Measurements from ENCODE around the gene RMRP. TPM values are rescaled to one million over a fixed set of nuclear protein-coding genes. Genes with fewer than 3 reads are reported as not detected.

The RMRP gene
- total RNA-seq, 1 donor from 2014 or later = 6,301 TPM

DNA sequence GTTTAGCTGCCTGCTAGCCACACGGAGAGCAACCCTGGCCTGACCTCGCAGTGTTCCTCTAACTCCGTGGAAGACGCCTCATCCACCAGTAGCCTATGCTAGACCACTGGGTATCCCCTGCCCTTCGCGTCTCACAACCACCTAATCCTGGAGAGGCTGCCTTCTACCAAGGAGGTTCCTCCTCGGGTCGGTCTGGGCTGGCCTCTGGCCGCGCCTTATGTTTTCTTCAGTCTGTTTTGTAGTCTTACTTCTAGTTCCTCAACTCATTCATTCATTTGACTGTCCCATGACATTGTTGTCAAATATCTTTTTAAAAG is 33.5 kb upstream of the RMRP start:
- H3K4me1 Mint-ChIP-seq = peaks cover 21% of the 10 kb centered on the region
- H3K27me3 Mint-ChIP-seq = no peaks in the 10 kb centered on the region
- peak overlapping the region; percentile 81 for H3K27ac Mint-ChIP-seq
- peak overlapping the region; percentile 86 for H3K4me3 Mint-ChIP-seq
- H3K36me3 Mint-ChIP-seq (ENCODE audit: low read depth) = peaks cover 1% of the 10 kb centered on the region
- DNase-seq = no peak
- intact Hi-C loops (cut with micrococcal nuclease) = loop anchor here (2.0 kb wide), 1 partner anchor 32 kb away; the partner anchor contains the start of genes CCDC107 and RMRP
- H3K9me3 Mint-ChIP-seq = no peaks in the 10 kb centered on the region

DNA sequence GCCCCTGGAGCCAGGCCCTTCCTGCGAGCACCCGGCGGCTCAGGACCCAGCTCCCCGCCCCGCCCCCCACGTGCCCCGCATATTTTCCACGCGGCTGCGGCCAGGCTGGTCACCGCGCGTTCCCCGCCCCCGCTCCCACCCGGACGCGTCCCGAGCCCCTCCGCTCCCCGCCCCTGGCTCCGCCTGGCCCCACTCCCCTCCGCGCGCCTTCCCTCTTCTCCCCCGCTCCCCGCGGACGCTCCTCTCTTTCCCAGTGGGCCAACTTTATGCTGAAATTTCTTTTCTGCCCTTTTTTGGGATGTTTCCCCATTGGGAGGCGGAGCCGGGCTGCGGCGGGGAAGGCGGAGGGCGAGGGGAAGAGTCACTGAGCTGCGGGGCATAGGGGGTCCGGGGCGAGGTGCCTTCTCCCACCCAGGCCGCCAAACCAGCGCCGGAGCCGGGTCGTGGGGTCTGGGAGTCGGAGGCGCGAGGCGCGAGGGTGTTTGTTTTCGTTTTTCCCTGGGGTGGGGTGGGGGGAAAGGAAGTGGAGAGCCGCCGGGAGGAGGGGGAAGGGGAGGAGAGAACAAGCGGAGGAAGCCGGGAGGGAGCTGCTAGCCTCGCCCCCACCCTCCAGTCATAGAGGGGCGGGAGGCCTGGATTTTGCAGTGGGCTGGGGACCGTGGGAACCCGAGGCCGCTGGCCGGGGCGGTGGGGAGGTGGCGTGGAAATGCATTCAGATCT is 33.0 kb upstream of the RMRP start:
- DNase-seq = peak; percentile 79
- peaks cover 21% of the 10 kb centered on the region for H3K4me1 Mint-ChIP-seq
- H3K36me3 Mint-ChIP-seq (ENCODE audit: low read depth) = no peaks in the 10 kb centered on the region
- H3K27ac Mint-ChIP-seq = peak overlapping the region; percentile 81
- H3K4me3 Mint-ChIP-seq = peak overlapping the region; percentile 86
- intact Hi-C loops (cut with micrococcal nuclease) = loop anchor here (2.0 kb wide), 1 partner anchor 32 kb away; the partner anchor contains the start of genes CCDC107 and RMRP
- H3K9me3 Mint-ChIP-seq = no peaks in the 10 kb centered on the region
- no peaks in the 10 kb centered on the region for H3K27me3 Mint-ChIP-seq

- DNase-seq = no peak
- intact Hi-C loops (cut with micrococcal nuclease) = loop anchor here (2.0 kb wide), 1 partner anchor 31 kb away; the partner anchor contains the start of genes CCDC107 and RMRP
- Mint-ChIP-seq H3K4me1 (peaks cover 21% of the 10 kb centered on the region), H3K9me3 (no peaks in the 10 kb centered on the region), H3K27me3 (no peaks in the 10 kb centered on the region), H3K4me3 (peak overlapping the region; percentile 86), H3K27ac (peak overlapping the region; percentile 60), H3K36me3 (ENCODE audit: low read depth) (no peaks in the 10 kb centered on the region)
Observed at GRCh38 chr9:35690294-35690613, 32.4 kb upstream of the RMRP start.

GRCh38 chr9:35689542-35690293 is 31.9 kb upstream of the RMRP start, which contains the start of gene TPM2:
Gene TPM2 (minus strand): TSS chr9:35689925. CDS start chr9:35689817, 108 bp downstream.
- H3K4me1 Mint-ChIP-seq = peaks cover 21% of the 10 kb centered on the region
- peak within 1 kb of the TSS; percentile 86 for H3K4me3 Mint-ChIP-seq
- intact Hi-C loops (cut with micrococcal nuclease) = loop anchor here (2.0 kb wide), 2 partner anchors 31 to 43 kb away; partner anchors contain the start of genes CCDC107 and RMRP
- H3K27me3 Mint-ChIP-seq = no peaks in the 10 kb centered on the region
- peak within 1 kb of the TSS; percentile 81 for H3K27ac Mint-ChIP-seq
- H3K9me3 Mint-ChIP-seq = no peaks in the 10 kb centered on the region
- DNase-seq = no peak
- H3K36me3 Mint-ChIP-seq (ENCODE audit: low read depth) = no peaks in the 10 kb centered on the region

GRCh38 chr9:35688558-35689541 is 31.0 kb upstream of the RMRP start:
- H3K27me3 Mint-ChIP-seq = no peaks in the 10 kb centered on the region
- no peak for DNase-seq
- peaks cover 21% of the 10 kb centered on the region for H3K4me1 Mint-ChIP-seq
- peak overlapping the region; percentile 69 for H3K4me3 Mint-ChIP-seq
- no peaks in the 10 kb centered on the region for H3K36me3 Mint-ChIP-seq (ENCODE audit: low read depth)
- intact Hi-C loops (cut with micrococcal nuclease) = loop anchor here (2.0 kb wide), 1 partner anchor 42 kb away; no protein-coding TSS in a partner anchor
- no peaks in the 10 kb centered on the region for H3K9me3 Mint-ChIP-seq
- H3K27ac Mint-ChIP-seq = peak overlapping the region; percentile 51

- H3K4me3 Mint-ChIP-seq = no peak overlapping the region
- intact Hi-C loops (cut with micrococcal nuclease) = loop anchor here (2.0 kb wide), 1 partner anchor 41 kb away; no protein-coding TSS in a partner anchor
- H3K27ac Mint-ChIP-seq = no peak overlapping the region
- peaks cover 21% of the 10 kb centered on the region for H3K4me1 Mint-ChIP-seq
- no peaks in the 10 kb centered on the region for H3K27me3 Mint-ChIP-seq
- no peaks in the 10 kb centered on the region for H3K36me3 Mint-ChIP-seq (ENCODE audit: low read depth)
- H3K9me3 Mint-ChIP-seq = no peaks in the 10 kb centered on the region
- no peak for DNase-seq
Observed at GRCh38 chr9:35687972-35688557, 30.2 kb upstream of the RMRP start.

- no peak for DNase-seq
- intact Hi-C loops (cut with micrococcal nuclease) = no loop called here
- Mint-ChIP-seq H3K27me3 (no peaks in the 10 kb centered on the region), H3K4me1 (peaks cover 21% of the 10 kb centered on the region), H3K4me3 (peak overlapping the region; percentile 3), H3K9me3 (no peaks in the 10 kb centered on the region), H3K36me3 (ENCODE audit: low read depth) (no peaks in the 10 kb centered on the region), H3K27ac (no peak overlapping the region)
Observed at GRCh38 chr9:35687306-35687705, 29.5 kb upstream of the RMRP start.

DNA sequence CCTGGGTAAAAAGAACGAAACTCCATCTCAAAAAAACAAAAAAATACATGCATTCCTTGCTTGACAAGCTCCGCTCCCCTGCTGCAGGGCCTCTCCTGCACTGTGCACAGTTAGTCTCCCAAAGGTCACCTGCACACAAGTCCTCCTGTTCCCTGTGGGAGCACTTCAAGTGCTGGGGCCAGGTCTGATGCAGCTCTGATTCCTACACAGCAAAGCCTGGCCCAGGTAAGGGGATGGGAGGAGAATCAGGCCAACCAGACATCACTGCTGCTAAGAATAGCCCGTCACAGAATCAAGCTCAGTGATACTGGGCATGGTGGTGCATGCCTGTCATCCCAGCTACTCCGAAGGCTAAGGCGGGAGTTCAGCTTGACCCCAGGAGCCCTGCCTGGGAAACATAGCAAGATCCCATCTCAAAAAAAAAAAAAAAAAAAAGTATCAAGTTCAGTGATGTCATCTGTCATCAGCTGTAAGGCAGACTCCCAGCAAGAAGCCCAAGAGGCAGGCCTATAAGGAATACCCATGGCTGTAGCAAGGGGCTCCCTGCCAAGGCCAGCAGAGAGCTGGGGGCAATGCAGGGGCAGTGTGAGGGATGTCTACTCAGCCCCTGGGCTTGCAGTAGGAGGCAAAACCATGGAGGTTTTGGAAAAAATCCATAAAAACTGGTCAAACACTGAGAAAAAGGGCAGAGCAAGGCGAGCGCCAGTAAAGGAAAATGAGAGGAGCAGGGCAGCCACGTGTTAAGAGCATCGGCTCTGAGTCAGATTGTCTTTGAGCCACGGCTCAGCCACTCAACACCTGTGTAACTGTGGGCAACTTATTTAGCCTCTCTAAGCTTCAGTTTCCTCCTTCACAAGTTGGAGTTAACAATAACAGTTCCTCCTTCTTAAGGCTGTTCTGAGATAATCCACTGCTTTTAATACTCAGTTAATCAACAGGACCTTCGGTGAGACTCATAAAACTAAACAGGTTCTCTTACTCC is 28.7 kb upstream of the RMRP start:
- no peak for DNase-seq
- Mint-ChIP-seq H3K9me3 (no peaks in the 10 kb centered on the region), H3K4me3 (no peak overlapping the region), H3K36me3 (ENCODE audit: low read depth) (peaks cover 1% of the 10 kb centered on the region), H3K27me3 (no peaks in the 10 kb centered on the region), H3K4me1 (peaks cover 18% of the 10 kb centered on the region), H3K27ac (no peak overlapping the region)
- intact Hi-C loops (cut with micrococcal nuclease) = no loop called here

DNA sequence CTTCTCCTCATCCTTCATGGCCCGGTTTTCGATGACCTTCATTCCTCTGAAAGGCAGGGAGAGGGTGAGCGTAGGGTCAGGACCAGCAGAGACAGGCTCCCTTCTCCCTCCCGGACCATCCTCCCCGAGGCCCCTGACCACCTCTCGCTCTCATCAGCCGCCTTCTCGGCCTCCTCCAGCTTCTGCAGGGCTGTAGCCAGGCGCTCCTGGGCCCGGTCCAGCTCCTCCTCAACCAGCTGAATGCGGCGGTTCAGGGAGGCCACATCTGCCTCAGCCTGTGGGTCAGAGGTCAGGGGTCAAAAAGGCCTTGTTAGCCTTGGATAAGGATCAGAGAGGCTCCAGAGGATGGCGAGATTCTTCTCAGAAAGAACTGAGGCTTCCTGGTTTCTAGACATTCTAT is 27.7 kb upstream of the RMRP start:
- no peaks in the 10 kb centered on the region for H3K27me3 Mint-ChIP-seq
- no peak overlapping the region for H3K4me3 Mint-ChIP-seq
- H3K27ac Mint-ChIP-seq = no peak overlapping the region
- no peaks in the 10 kb centered on the region for H3K9me3 Mint-ChIP-seq
- intact Hi-C loops (cut with micrococcal nuclease) = no loop called here
- H3K4me1 Mint-ChIP-seq = peaks cover 15% of the 10 kb centered on the region
- peaks cover 1% of the 10 kb centered on the region for H3K36me3 Mint-ChIP-seq (ENCODE audit: low read depth)
- no peak for DNase-seq

DNA sequence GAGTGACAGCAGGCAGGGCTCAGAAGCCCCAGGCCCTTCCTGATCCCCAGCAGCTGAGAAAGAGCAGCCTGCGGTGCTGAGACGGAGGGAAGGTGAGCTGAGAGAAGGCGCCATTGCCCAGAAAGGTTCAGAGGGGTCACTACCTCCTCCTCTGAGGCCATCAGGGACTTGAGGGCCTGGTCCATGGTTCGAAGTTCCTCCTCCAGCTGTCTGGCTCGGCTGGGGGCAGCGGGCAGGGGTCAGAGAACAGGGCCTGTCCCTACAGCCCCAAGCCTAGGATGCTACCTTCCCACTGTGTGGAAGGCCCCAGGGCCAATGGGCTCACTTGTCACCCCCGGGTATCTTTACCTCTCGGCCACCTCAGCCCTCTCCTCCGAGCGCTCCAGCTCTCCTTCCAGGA is 27.1 kb upstream of the RMRP start:
- Mint-ChIP-seq H3K9me3 (no peaks in the 10 kb centered on the region), H3K4me1 (peaks cover 15% of the 10 kb centered on the region), H3K4me3 (no peak overlapping the region), H3K27me3 (no peaks in the 10 kb centered on the region), H3K27ac (no peak overlapping the region), H3K36me3 (ENCODE audit: low read depth) (peaks cover 1% of the 10 kb centered on the region)
- intact Hi-C loops (cut with micrococcal nuclease) = no loop called here
- no peak for DNase-seq

DNA sequence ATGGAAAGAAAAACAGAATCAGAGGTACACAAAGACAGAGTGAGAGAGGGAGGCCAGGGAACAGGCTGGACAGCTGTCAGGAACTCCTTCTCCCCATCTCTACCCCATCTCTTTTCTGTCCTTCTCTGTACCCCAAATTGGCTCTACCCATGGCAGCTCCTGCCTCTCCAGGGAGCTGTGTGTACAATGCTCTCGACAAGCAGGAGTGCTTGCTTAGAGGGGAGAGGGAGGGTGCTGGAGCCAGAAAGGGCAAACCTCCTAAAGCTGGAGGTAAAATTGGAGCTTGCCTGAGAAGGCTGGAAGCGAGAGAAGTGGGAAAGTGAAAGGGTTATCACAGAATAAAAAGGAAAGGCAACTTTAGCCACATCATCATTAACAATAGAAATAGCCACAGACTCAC is 25.5 kb upstream of the RMRP start:
- Mint-ChIP-seq H3K9me3 (no peaks in the 10 kb centered on the region), H3K4me3 (no peak overlapping the region), H3K27ac (no peak overlapping the region), H3K27me3 (no peaks in the 10 kb centered on the region), H3K36me3 (ENCODE audit: low read depth) (peaks cover 1% of the 10 kb centered on the region), H3K4me1 (peaks cover 6% of the 10 kb centered on the region)
- intact Hi-C loops (cut with micrococcal nuclease) = no loop called here
- no peak for DNase-seq

DNA sequence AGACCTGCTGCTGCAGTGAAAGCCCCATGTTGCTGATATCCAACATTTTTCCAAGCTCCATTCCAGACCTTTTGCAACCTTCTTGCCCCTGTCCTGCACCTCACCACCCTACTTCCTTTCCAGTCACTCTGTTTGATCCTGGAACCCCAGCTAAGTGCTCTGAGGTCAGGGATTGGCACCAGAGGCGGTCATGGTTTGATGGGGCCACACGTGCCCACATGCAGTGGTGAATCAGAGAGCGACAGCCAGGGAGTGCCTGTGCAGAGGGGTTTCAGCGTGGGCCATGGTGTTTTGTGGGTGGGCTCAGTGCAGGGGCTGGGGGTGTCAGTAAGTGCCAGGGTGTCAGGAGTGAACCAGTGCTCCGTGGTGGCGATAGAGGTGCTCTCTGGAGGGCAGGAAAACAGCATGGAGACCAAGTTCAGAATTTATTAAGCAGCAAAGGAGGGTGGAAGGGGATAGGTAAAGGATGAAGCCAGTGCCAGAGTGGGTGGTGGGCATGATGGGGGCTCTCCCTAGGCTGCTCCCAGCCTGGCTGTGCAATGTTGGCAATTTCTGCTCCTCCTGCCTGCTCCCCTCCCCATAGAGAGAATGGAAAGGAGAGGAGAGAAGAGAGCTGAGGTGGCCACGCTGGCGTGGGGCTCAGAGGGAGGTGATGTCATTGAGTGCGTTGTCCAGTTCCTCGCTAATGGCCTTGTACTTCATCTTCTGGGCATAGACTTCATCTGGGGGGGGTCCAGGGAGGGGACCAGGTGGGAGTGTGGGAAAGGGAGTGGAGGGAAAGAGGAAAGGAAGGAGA is 24.9 kb upstream of the RMRP start:
- Mint-ChIP-seq H3K27me3 (peaks cover under 1% of the 10 kb centered on the region), H3K9me3 (no peaks in the 10 kb centered on the region), H3K27ac (no peak overlapping the region), H3K4me3 (no peak overlapping the region), H3K36me3 (ENCODE audit: low read depth) (peaks cover 1% of the 10 kb centered on the region), H3K4me1 (peaks cover 3% of the 10 kb centered on the region)
- intact Hi-C loops (cut with micrococcal nuclease) = no loop called here
- DNase-seq = no peak
